ENCODE results near the gene KCNS3. TPM values are rescaled to one million over a fixed set of nuclear protein-coding genes. Genes with fewer than 3 reads are reported as not detected.

Gene KCNS3, protein sequence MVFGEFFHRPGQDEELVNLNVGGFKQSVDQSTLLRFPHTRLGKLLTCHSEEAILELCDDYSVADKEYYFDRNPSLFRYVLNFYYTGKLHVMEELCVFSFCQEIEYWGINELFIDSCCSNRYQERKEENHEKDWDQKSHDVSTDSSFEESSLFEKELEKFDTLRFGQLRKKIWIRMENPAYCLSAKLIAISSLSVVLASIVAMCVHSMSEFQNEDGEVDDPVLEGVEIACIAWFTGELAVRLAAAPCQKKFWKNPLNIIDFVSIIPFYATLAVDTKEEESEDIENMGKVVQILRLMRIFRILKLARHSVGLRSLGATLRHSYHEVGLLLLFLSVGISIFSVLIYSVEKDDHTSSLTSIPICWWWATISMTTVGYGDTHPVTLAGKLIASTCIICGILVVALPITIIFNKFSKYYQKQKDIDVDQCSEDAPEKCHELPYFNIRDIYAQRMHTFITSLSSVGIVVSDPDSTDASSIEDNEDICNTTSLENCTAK
- polyA plus RNA-seq (2012; ENCODE audit: low read depth, missing spikeins) = not detected

DNA sequence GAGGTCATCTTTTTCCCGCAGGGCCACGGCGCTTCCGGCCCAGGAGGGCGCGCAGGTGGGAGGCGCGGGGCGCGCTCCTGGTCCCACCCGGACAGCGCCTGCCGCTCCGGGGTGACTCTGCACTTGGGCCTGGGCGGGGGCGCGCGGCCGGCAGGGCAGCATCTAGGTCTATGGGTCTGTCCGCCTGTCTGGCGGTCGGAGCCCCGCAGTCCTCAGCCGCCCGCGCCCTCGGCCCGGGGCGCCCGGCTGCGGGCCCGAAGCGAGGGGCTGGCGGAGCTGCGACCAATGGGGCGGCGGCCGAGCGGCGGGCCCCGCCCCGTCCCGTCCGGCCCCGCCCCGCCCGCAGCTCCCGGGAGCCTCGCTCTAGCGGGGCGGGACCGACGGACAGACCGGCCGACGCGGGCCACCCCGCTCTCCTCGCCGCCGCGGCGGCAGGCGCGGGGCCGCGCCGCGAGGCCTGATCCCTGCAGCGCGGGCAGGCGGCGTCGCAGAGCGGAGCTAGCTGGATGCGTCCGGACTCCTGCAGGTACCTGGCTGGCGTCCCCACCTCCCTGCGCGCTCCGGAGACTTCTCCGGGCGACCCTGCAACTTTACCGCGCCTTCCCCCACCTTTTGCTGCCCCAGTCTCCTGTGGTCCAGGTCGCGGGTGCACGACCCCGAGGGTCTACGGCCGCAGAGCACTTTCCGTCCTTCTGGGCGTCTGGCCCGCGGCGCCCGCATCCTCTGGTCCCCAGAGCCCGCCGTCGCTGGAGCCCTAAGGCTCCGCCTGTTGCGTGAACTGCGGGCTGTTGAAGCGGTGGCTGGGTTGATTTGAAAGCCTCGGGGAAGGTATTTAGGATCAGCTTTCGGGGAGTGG is at the start of gene KCNS3:
KCNS3 (plus strand) TSS at position 387 of the 856 bp plus-strand sequence. CDS start 52,342 bp downstream, outside the sequence.
- DNase-seq (ENCODE audit: insufficient read length, low spot score) (peak; percentile 66), FAIRE-seq (peak; percentile 52)
- TF ChIP-seq PAX5 (IDR thresholded peaks at IDR 0.05; ENCODE audit: insufficient read depth, low read length, severe bottlenecking) (no peak), POLR2AphosphoS5 (IDR thresholded peaks at IDR 0.05; ENCODE audit: low read depth, low read length) (no peak), TAF1 (IDR thresholded peaks at IDR 0.05; ENCODE audit: low read depth, low read length) (no peak), POU2F2 (IDR thresholded peaks at IDR 0.05; ENCODE audit: low read depth, low read length) (no peak), SPI1 (IDR thresholded peaks at IDR 0.05; ENCODE audit: low read depth, low read length) (no peak), POLR2A (IDR thresholded peaks at IDR 0.05; ENCODE audit: low read depth, low read length) (no peak)

GRCh38 chr2:17830053-17831034 is 48.1 kb upstream of the KCNS3 start:
- DNase-seq (ENCODE audit: insufficient read length, low spot score) = peak; percentile 48
- FAIRE-seq = peak; percentile 83
- no peak for TF ChIP-seq POLR2A (IDR thresholded peaks at IDR 0.05; ENCODE audit: low read depth, low read length)
- no peak for TF ChIP-seq SPI1 (IDR thresholded peaks at IDR 0.05; ENCODE audit: low read depth, low read length)
- no peak for TF ChIP-seq PAX5 (IDR thresholded peaks at IDR 0.05; ENCODE audit: insufficient read depth, low read length, severe bottlenecking)
- TF ChIP-seq POU2F2 (IDR thresholded peaks at IDR 0.05; ENCODE audit: low read depth, low read length) = no peak
- TF ChIP-seq POLR2AphosphoS5 (IDR thresholded peaks at IDR 0.05; ENCODE audit: low read depth, low read length) = no peak

DNA sequence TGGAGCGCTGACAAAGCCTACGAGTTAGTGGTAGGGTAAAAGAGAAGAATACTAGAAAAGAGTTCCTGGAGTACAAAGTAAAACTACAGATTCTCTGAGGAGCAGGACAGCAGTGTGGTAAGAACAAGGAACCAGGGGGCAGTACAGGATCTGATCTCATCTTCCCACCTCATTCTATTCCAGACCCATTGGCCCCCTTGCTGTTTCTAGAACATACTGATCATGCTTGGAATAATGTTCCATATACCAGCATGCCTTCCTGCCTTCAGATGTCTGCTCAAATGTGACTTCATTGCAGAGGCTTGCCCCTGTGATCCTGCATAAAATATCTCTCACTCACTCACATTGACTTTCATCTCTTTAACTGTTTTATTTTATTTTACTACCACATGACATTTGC is 43.0 kb upstream of the KCNS3 start:
- FAIRE-seq (no peak), DNase-seq (ENCODE audit: insufficient read length, low spot score) (no peak)
- TF ChIP-seq POU2F2 (IDR thresholded peaks at IDR 0.05; ENCODE audit: low read depth, low read length) (no peak), PAX5 (IDR thresholded peaks at IDR 0.05; ENCODE audit: insufficient read depth, low read length, severe bottlenecking) (no peak), POLR2A (IDR thresholded peaks at IDR 0.05; ENCODE audit: low read depth, low read length) (no peak), POLR2AphosphoS5 (IDR thresholded peaks at IDR 0.05; ENCODE audit: low read depth, low read length) (no peak), TAF1 (IDR thresholded peaks at IDR 0.05; ENCODE audit: low read depth, low read length) (no peak), SPI1 (IDR thresholded peaks at IDR 0.05; ENCODE audit: low read depth, low read length) (no peak)

DNA sequence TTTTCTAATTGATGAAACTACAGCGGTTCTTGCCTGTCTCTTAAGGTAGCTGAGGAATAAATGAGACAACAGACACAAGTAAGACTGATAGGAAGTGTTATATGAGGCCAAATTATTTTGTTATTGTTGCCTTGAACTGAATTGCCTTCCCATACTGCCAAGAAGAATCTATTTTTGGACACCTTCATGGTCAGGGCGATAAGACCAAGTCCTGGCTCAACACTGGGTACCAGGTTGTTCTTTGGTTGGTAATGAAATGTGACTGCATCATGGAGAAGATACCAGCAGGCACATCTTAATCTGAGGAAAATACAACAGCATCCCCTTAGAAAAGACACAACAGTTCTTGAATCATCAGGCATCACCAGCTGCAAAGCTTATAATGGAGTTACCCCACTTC is 38.5 kb upstream of the KCNS3 start:
- TF ChIP-seq POLR2A (IDR thresholded peaks at IDR 0.05; ENCODE audit: low read depth, low read length) (no peak), SPI1 (IDR thresholded peaks at IDR 0.05; ENCODE audit: low read depth, low read length) (no peak), TAF1 (IDR thresholded peaks at IDR 0.05; ENCODE audit: low read depth, low read length) (no peak), POU2F2 (IDR thresholded peaks at IDR 0.05; ENCODE audit: low read depth, low read length) (no peak), PAX5 (IDR thresholded peaks at IDR 0.05; ENCODE audit: insufficient read depth, low read length, severe bottlenecking) (no peak), POLR2AphosphoS5 (IDR thresholded peaks at IDR 0.05; ENCODE audit: low read depth, low read length) (no peak)
- DNase-seq (ENCODE audit: insufficient read length, low spot score) (no peak), FAIRE-seq (no peak)

DNA sequence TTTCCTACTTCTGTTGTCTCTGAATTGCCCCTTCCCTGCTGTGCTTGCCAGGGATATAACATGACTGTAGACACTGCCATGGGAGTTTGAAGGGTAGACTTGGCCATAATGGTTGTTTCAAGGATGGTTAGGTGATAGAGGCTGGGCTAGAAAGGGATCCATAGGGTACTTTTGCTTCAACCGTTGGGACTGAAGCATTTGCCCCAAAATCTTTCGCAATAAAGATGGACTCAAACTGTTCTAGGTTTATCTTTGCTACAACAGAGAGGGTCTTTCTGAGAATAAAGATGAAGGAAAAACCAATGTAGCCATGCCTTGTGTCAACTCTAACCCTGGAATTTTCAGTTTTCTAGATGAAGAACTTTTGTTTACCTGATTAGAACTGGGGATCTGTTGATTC is 35.0 kb upstream of the KCNS3 start:
- DNase-seq (ENCODE audit: insufficient read length, low spot score) = no peak
- no peak for TF ChIP-seq TAF1 (IDR thresholded peaks at IDR 0.05; ENCODE audit: low read depth, low read length)
- TF ChIP-seq SPI1 (IDR thresholded peaks at IDR 0.05; ENCODE audit: low read depth, low read length) = no peak
- no peak for TF ChIP-seq POU2F2 (IDR thresholded peaks at IDR 0.05; ENCODE audit: low read depth, low read length)
- TF ChIP-seq POLR2AphosphoS5 (IDR thresholded peaks at IDR 0.05; ENCODE audit: low read depth, low read length) = no peak
- TF ChIP-seq PAX5 (IDR thresholded peaks at IDR 0.05; ENCODE audit: insufficient read depth, low read length, severe bottlenecking) = no peak
- TF ChIP-seq POLR2A (IDR thresholded peaks at IDR 0.05; ENCODE audit: low read depth, low read length) = no peak
- no peak for FAIRE-seq

GRCh38 chr2:17845806-17846205 is 32.7 kb upstream of the KCNS3 start:
- TF ChIP-seq PAX5 (IDR thresholded peaks at IDR 0.05; ENCODE audit: insufficient read depth, low read length, severe bottlenecking) (no peak), POU2F2 (IDR thresholded peaks at IDR 0.05; ENCODE audit: low read depth, low read length) (no peak)
- FAIRE-seq = no peak
- no peak for DNase-seq (ENCODE audit: insufficient read length, low spot score)

- TF ChIP-seq SPI1 (IDR thresholded peaks at IDR 0.05; ENCODE audit: low read depth, low read length) (no peak), POLR2AphosphoS5 (IDR thresholded peaks at IDR 0.05; ENCODE audit: low read depth, low read length) (no peak), TAF1 (IDR thresholded peaks at IDR 0.05; ENCODE audit: low read depth, low read length) (no peak), POU2F2 (IDR thresholded peaks at IDR 0.05; ENCODE audit: low read depth, low read length) (no peak), PAX5 (IDR thresholded peaks at IDR 0.05; ENCODE audit: insufficient read depth, low read length, severe bottlenecking) (no peak), POLR2A (IDR thresholded peaks at IDR 0.05; ENCODE audit: low read depth, low read length) (no peak)
- FAIRE-seq = no peak
- no peak for DNase-seq (ENCODE audit: insufficient read length, low spot score)
Measured at GRCh38 chr2:17846676-17847075, 31.8 kb upstream of the KCNS3 start.

- DNase-seq (ENCODE audit: insufficient read length, low spot score) = no peak
Measured at GRCh38 chr2:17847236-17847635, 31.2 kb upstream of the KCNS3 start.

More at GRCh38 chr2:17847236-17847635, 31.2 kb upstream of the KCNS3 start:
- FAIRE-seq = no peak
- no peak for TF ChIP-seq PAX5 (IDR thresholded peaks at IDR 0.05; ENCODE audit: insufficient read depth, low read length, severe bottlenecking)
- no peak for TF ChIP-seq POLR2AphosphoS5 (IDR thresholded peaks at IDR 0.05; ENCODE audit: low read depth, low read length)
- TF ChIP-seq SPI1 (IDR thresholded peaks at IDR 0.05; ENCODE audit: low read depth, low read length) = peak; percentile 35; the same call in 1 of the 2 replicates

Measured in GM12891 (cell line).